ENCODE results near the gene LCAT.
A peak's percentile ranks its signal among the peaks of the same experiment; 100 is the strongest.

LCAT gene

GRCh38 chr16:67933805-67934204, 10.1 kb downstream of the LCAT start:
- Histone ChIP-seq H3K36me3 (ENCODE audit: control insufficient read depth, insufficient read depth, low read length) (peaks cover 32% of the 10 kb centered on the region), H3K27ac (ENCODE audit: insufficient read depth, low read length, poor library complexity, severe bottlenecking) (no peak overlapping the region)

GRCh38 chr16:67932462-67932840, 11.5 kb downstream of the LCAT start:
- H3K36me3 ChIP-seq (ENCODE audit: control insufficient read depth, insufficient read depth, low read length), result peaks cover 40% of the 10 kb centered on the region

More at GRCh38 chr16:67933805-67934204, 10.1 kb downstream of the LCAT start:
- no peak for DNase-seq
- no peaks in the 10 kb centered on the region for H3K27me3 ChIP-seq (replicated peaks; ENCODE audit: control insufficient read depth, insufficient read depth, low read length, poor library complexity, severe bottlenecking)
- peaks cover 15% of the 10 kb centered on the region for H3K4me1 ChIP-seq (ENCODE audit: control insufficient read depth, insufficient read depth, low read length, poor library complexity, severe bottlenecking)
- H3K9me3 ChIP-seq (ENCODE audit: control insufficient read depth, low read length), result no peaks in the 10 kb centered on the region
- no peak overlapping the region for H3K4me3 ChIP-seq (ENCODE audit: insufficient read depth, low read depth, low read length, poor library complexity, severe bottlenecking)

GRCh38 chr16:67931712-67932461, 12.0 kb downstream of the LCAT start, which contains the start of gene CTRL:
CTRL (minus strand) TSS chr16:67931862; CDS start chr16:67931852, 10 bp downstream.
- peaks cover 11% of the 10 kb centered on the region for H3K4me1 ChIP-seq (ENCODE audit: control insufficient read depth, insufficient read depth, low read length, poor library complexity, severe bottlenecking)
- DNase-seq, result no peak
- no peaks in the 10 kb centered on the region for H3K9me3 ChIP-seq (ENCODE audit: control insufficient read depth, low read length)
- H3K27ac ChIP-seq (ENCODE audit: insufficient read depth, low read length, poor library complexity, severe bottlenecking), result no peak within 1 kb of the TSS
- no peaks in the 10 kb centered on the region for H3K27me3 ChIP-seq (replicated peaks; ENCODE audit: control insufficient read depth, insufficient read depth, low read length, poor library complexity, severe bottlenecking)
- no peak within 1 kb of the TSS for H3K4me3 ChIP-seq (ENCODE audit: insufficient read depth, low read depth, low read length, poor library complexity, severe bottlenecking)
- peaks cover 42% of the 10 kb centered on the region for H3K36me3 ChIP-seq (ENCODE audit: control insufficient read depth, insufficient read depth, low read length)

More at GRCh38 chr16:67932462-67932840, 11.5 kb downstream of the LCAT start:
- no peaks in the 10 kb centered on the region for H3K9me3 ChIP-seq (ENCODE audit: control insufficient read depth, low read length)
- H3K27ac ChIP-seq (ENCODE audit: insufficient read depth, low read length, poor library complexity, severe bottlenecking), result no peak overlapping the region
- peaks cover 16% of the 10 kb centered on the region for H3K4me1 ChIP-seq (ENCODE audit: control insufficient read depth, insufficient read depth, low read length, poor library complexity, severe bottlenecking)
- DNase-seq, result no peak
- no peaks in the 10 kb centered on the region for H3K27me3 ChIP-seq (replicated peaks; ENCODE audit: control insufficient read depth, insufficient read depth, low read length, poor library complexity, severe bottlenecking)
- H3K4me3 ChIP-seq (ENCODE audit: insufficient read depth, low read depth, low read length, poor library complexity, severe bottlenecking), result no peak overlapping the region

- Histone ChIP-seq H3K27ac (ENCODE audit: insufficient read depth, low read length, poor library complexity, severe bottlenecking) (no peak overlapping the region), H3K36me3 (ENCODE audit: control insufficient read depth, insufficient read depth, low read length) (peaks cover 42% of the 10 kb centered on the region), H3K27me3 (replicated peaks; ENCODE audit: control insufficient read depth, insufficient read depth, low read length, poor library complexity, severe bottlenecking) (no peaks in the 10 kb centered on the region), H3K4me1 (ENCODE audit: control insufficient read depth, insufficient read depth, low read length, poor library complexity, severe bottlenecking) (peaks cover 9% of the 10 kb centered on the region), H3K4me3 (ENCODE audit: insufficient read depth, low read depth, low read length, poor library complexity, severe bottlenecking) (no peak overlapping the region), H3K9me3 (ENCODE audit: control insufficient read depth, low read length) (no peaks in the 10 kb centered on the region)
- DNase-seq, result no peak
Observed at GRCh38 chr16:67930678-67931211, 13.2 kb downstream of the LCAT start.

- Histone ChIP-seq H3K36me3 (ENCODE audit: control insufficient read depth, insufficient read depth, low read length) (peaks cover 41% of the 10 kb centered on the region), H3K9me3 (ENCODE audit: control insufficient read depth, low read length) (no peaks in the 10 kb centered on the region), H3K27me3 (replicated peaks; ENCODE audit: control insufficient read depth, insufficient read depth, low read length, poor library complexity, severe bottlenecking) (no peaks in the 10 kb centered on the region), H3K4me3 (ENCODE audit: insufficient read depth, low read depth, low read length, poor library complexity, severe bottlenecking) (no peak overlapping the region), H3K27ac (ENCODE audit: insufficient read depth, low read length, poor library complexity, severe bottlenecking) (no peak overlapping the region), H3K4me1 (ENCODE audit: control insufficient read depth, insufficient read depth, low read length, poor library complexity, severe bottlenecking) (peaks cover 6% of the 10 kb centered on the region)
- DNase-seq, result no peak
Observed at GRCh38 chr16:67930191-67930590, 13.7 kb downstream of the LCAT start.

- Histone ChIP-seq H3K27ac (ENCODE audit: insufficient read depth, low read length, poor library complexity, severe bottlenecking) (no peak overlapping the region), H3K36me3 (ENCODE audit: control insufficient read depth, insufficient read depth, low read length) (peaks cover 33% of the 10 kb centered on the region)
- peak; percentile 51 to 65 (median 53) for DNase-seq
Observed at GRCh38 chr16:67928561-67929364, 15.2 kb downstream of the LCAT start.

GRCh38 chr16:67928147-67928546, 15.8 kb downstream of the LCAT start:
- H3K27me3 ChIP-seq (replicated peaks; ENCODE audit: control insufficient read depth, insufficient read depth, low read length, poor library complexity, severe bottlenecking), result no peaks in the 10 kb centered on the region
- peaks cover 3% of the 10 kb centered on the region for H3K4me1 ChIP-seq (ENCODE audit: control insufficient read depth, insufficient read depth, low read length, poor library complexity, severe bottlenecking)
- H3K9me3 ChIP-seq (ENCODE audit: control insufficient read depth, low read length), result no peaks in the 10 kb centered on the region
- no peak for DNase-seq
- no peak overlapping the region for H3K4me3 ChIP-seq (ENCODE audit: insufficient read depth, low read depth, low read length, poor library complexity, severe bottlenecking)
- H3K36me3 ChIP-seq (ENCODE audit: control insufficient read depth, insufficient read depth, low read length), result peaks cover 30% of the 10 kb centered on the region
- no peak overlapping the region for H3K27ac ChIP-seq (ENCODE audit: insufficient read depth, low read length, poor library complexity, severe bottlenecking)

More at GRCh38 chr16:67928561-67929364, 15.2 kb downstream of the LCAT start:
- Histone ChIP-seq H3K9me3 (ENCODE audit: control insufficient read depth, low read length) (no peaks in the 10 kb centered on the region), H3K4me1 (ENCODE audit: control insufficient read depth, insufficient read depth, low read length, poor library complexity, severe bottlenecking) (peaks cover 3% of the 10 kb centered on the region), H3K4me3 (ENCODE audit: insufficient read depth, low read depth, low read length, poor library complexity, severe bottlenecking) (no peak overlapping the region), H3K27me3 (replicated peaks; ENCODE audit: control insufficient read depth, insufficient read depth, low read length, poor library complexity, severe bottlenecking) (no peaks in the 10 kb centered on the region)

- no peak overlapping the region for H3K27ac ChIP-seq (ENCODE audit: insufficient read depth, low read length, poor library complexity, severe bottlenecking)
- H3K4me1 ChIP-seq (ENCODE audit: control insufficient read depth, insufficient read depth, low read length, poor library complexity, severe bottlenecking), result peaks cover 3% of the 10 kb centered on the region
- H3K9me3 ChIP-seq (ENCODE audit: control insufficient read depth, low read length), result no peaks in the 10 kb centered on the region
- peaks cover 27% of the 10 kb centered on the region for H3K36me3 ChIP-seq (ENCODE audit: control insufficient read depth, insufficient read depth, low read length)
- H3K4me3 ChIP-seq (ENCODE audit: insufficient read depth, low read depth, low read length, poor library complexity, severe bottlenecking), result no peak overlapping the region
- no peak for DNase-seq
- no peaks in the 10 kb centered on the region for H3K27me3 ChIP-seq (replicated peaks; ENCODE audit: control insufficient read depth, insufficient read depth, low read length, poor library complexity, severe bottlenecking)
Observed at GRCh38 chr16:67927131-67927941, 16.6 kb downstream of the LCAT start.

GRCh38 chr16:67926181-67926750, 17.7 kb downstream of the LCAT start:
- Histone ChIP-seq H3K27me3 (replicated peaks; ENCODE audit: control insufficient read depth, insufficient read depth, low read length, poor library complexity, severe bottlenecking) (no peaks in the 10 kb centered on the region), H3K4me3 (ENCODE audit: insufficient read depth, low read depth, low read length, poor library complexity, severe bottlenecking) (no peak overlapping the region), H3K9me3 (ENCODE audit: control insufficient read depth, low read length) (no peaks in the 10 kb centered on the region), H3K4me1 (ENCODE audit: control insufficient read depth, insufficient read depth, low read length, poor library complexity, severe bottlenecking) (peaks cover 3% of the 10 kb centered on the region), H3K36me3 (ENCODE audit: control insufficient read depth, insufficient read depth, low read length) (peaks cover 18% of the 10 kb centered on the region), H3K27ac (ENCODE audit: insufficient read depth, low read length, poor library complexity, severe bottlenecking) (no peak overlapping the region)
- no peak for DNase-seq
